ENCODE results near the gene C1QTNF3. TPM values are rescaled to one million over a fixed set of nuclear protein-coding genes. Genes with fewer than 3 reads are reported as not detected.
A peak's percentile ranks its signal among the peaks of the same experiment; 100 is the strongest.

The C1QTNF3 gene
- total RNA-seq, 1 experiment from 2014 or later, result 2.1 TPM

GRCh38 chr5:33992864-33993263 lies 50.1 kb downstream of the C1QTNF3 start:
- TF ChIP-seq JUN (CRISPR knock-in tag; IDR thresholded peaks at IDR 0.05) (no peak), ZBTB21 (CRISPR knock-in tag; IDR thresholded peaks at IDR 0.05; ENCODE audit: borderline replicate concordance) (no peak), NR2C2 (CRISPR knock-in tag; IDR thresholded peaks at IDR 0.05) (no peak), TEAD1 (CRISPR knock-in tag; IDR thresholded peaks at IDR 0.05) (no peak), ZNF512 (CRISPR knock-in tag; IDR thresholded peaks at IDR 0.05; ENCODE audit: borderline replicate concordance) (no peak), RORB (CRISPR knock-in tag; IDR thresholded peaks at IDR 0.05) (no peak)
- H3K4me1 Mint-ChIP-seq, result peaks cover 20% of the 10 kb centered on the region
- ATAC-seq (no peak), DNase-seq (ENCODE audit: low spot score) (no peak)
- H3K27ac Mint-ChIP-seq, result no peak overlapping the region
- no peaks in the 10 kb centered on the region for H3K27me3 Mint-ChIP-seq (ENCODE audit: low read depth)
- H3K4me3 Mint-ChIP-seq, result no peak overlapping the region
- ChIA-PET CTCF (no interaction called here), POLR2A (no interaction called here)
- peaks cover 19% of the 10 kb centered on the region for H3K36me3 Mint-ChIP-seq
- peaks cover 6% of the 10 kb centered on the region for H3K9me3 Mint-ChIP-seq

- ChIA-PET POLR2A (no interaction called here), CTCF (no interaction called here)
- peaks cover 11% of the 10 kb centered on the region for H3K4me1 Mint-ChIP-seq
- TF ChIP-seq MAX (CRISPR knock-in tag; IDR thresholded peaks at IDR 0.05) (no peak), FOXJ3 (CRISPR knock-in tag; IDR thresholded peaks at IDR 0.05; ENCODE audit: borderline replicate concordance) (no peak), MLX (CRISPR knock-in tag; IDR thresholded peaks at IDR 0.05) (no peak), NFE2L1 (CRISPR knock-in tag; IDR thresholded peaks at IDR 0.05) (peak; percentile 38; the same call in 1 of the 2 replicates)
- H3K4me3 Mint-ChIP-seq, result no peak overlapping the region
- ATAC-seq (no peak), DNase-seq (ENCODE audit: low spot score) (no peak)
- H3K27ac Mint-ChIP-seq, result no peak overlapping the region
- H3K9me3 Mint-ChIP-seq, result peaks cover 8% of the 10 kb centered on the region
- H3K36me3 Mint-ChIP-seq, result peaks cover 21% of the 10 kb centered on the region
- no peaks in the 10 kb centered on the region for H3K27me3 Mint-ChIP-seq (ENCODE audit: low read depth)
Measured at GRCh38 chr5:33985447-33985846, 57.6 kb downstream of the C1QTNF3 start.

GRCh38 chr5:33984671-33985124 lies 58.3 kb downstream of the C1QTNF3 start, which contains the start of gene SLC45A2:
Gene SLC45A2, minus strand, starts transcription at chr5:33984693. Its CDS starts 110 bp downstream, at chr5:33984583.
- ATAC-seq, result no peak
- H3K4me1 Mint-ChIP-seq, result peaks cover 10% of the 10 kb centered on the region
- TF ChIP-seq PRDM15 (CRISPR knock-in tag; IDR thresholded peaks at IDR 0.05), result no peak
- no peak for TF ChIP-seq OVOL2 (CRISPR knock-in tag; IDR thresholded peaks at IDR 0.05; ENCODE audit: borderline replicate concordance)
- no peak for TF ChIP-seq E2F5 (CRISPR knock-in tag; IDR thresholded peaks at IDR 0.05)
- no peak for TF ChIP-seq NFYB (CRISPR knock-in tag; conservative IDR thresholded peaks at IDR 0.05; ENCODE audit: low read depth)
- TF ChIP-seq ARID4B (CRISPR knock-in tag; IDR thresholded peaks at IDR 0.05; ENCODE audit: borderline replicate concordance), result no peak
- TF ChIP-seq CTCF (IDR thresholded peaks at IDR 0.05), result no peak
- no peak for TF ChIP-seq ERG (CRISPR knock-in tag; IDR thresholded peaks at IDR 0.05)
- TF ChIP-seq TEAD1 (CRISPR knock-in tag; IDR thresholded peaks at IDR 0.05), result no peak
- POLR2A ChIA-PET, result no interaction called here
- no peak for DNase-seq (ENCODE audit: low spot score)
- no peak within 1 kb of the TSS for H3K27ac Mint-ChIP-seq
- H3K9me3 Mint-ChIP-seq, result peaks cover 10% of the 10 kb centered on the region
- no peaks in the 10 kb centered on the region for H3K27me3 Mint-ChIP-seq (ENCODE audit: low read depth)
- CTCF ChIA-PET, result no interaction called here
- H3K4me3 Mint-ChIP-seq, result no peak within 1 kb of the TSS
- peaks cover 21% of the 10 kb centered on the region for H3K36me3 Mint-ChIP-seq

Measured in WTC11 (cell line).